Heart left ventricle (tissue), 13 donors: ENCODE measurements around the gene HERC6.

Source experiments
- POLR2A ChIP-seq, 2 donors: fragments of 450-650 bp; IDR thresholded peaks; one replicate each; pipeline ENCODE4 v1.6.1; 2017; ENCODE audit warnings: antibody characterized with exemption in 2 of 2, mild to moderate bottlenecking in 2 of 2, moderate library complexity in 2 of 2
- TF ChIP-seq, protein P1 (sequence below), 12 donors: fragments of 200-600 bp; sonication (generic) in 4 of 12; IDR thresholded peaks; one replicate each; pipeline versions ENCODE4 v1.5.0 to v1.8.0; 2018 to 2022; ENCODE audit warnings: antibody characterized with exemption in 12 of 12, mild to moderate bottlenecking in 5 of 12
- donor health status: ischemic (EF 13 %, LVEDD 7.1; RV severe dilation, severe dysfunction).
- donor health status: DM: no; HTN: yes; CAD: no.
- donor health status: DM: no; HTN: no; CAD: no.
- donor health status: ischemic (EF 25% LVEDD 6.9; RV normal size, moderate dysfunction).
- donor health status: ischemic (EF 25% LVEDD 5.7; RV mildly dilated, moderate dysfunction).
- donor health status: ischemic (EF 35%, LVEDD 5.7; RV mildly dilated, moderate dysfunction).
- donor health status: nonischemic (EF 11% LVEDD 7.7; RV severe dilation, severe dysfunction).
- donor health status: DM: yes; HTN: yes; CAD: no.
- donor health status: PGD.
- donor health status: ischemic (EF 29% LVEDD 5.4; RV normal size, mild dysfunction).
- donor health status: nonischemic (EF 23%, LVEDD 6.1; RV moderate dilation, normal function).

DNA sequence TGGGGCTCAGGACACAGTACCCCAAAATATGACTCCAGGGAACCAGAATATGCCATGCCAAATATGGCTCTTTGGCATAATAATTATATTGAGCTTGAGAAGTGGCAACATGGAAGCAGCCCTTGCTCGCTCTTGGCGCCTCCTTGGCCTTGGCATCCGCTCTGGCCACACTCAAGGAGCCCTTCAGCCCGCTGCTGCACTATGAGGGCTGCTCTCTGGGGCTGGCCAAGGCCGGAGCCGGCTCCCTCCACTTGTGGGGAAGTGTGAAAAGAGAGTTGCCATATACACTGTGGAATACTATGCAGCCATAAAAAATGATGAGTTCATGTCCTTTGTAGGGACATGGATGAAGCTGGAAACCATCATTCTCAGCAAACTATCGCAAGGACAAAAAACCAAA lies 18.4 kb upstream of the HERC6 start:
- TF ChIP-seq POLR2A (IDR thresholded peaks at IDR 0.05): no peak
- TF ChIP-seq, protein P1, sequence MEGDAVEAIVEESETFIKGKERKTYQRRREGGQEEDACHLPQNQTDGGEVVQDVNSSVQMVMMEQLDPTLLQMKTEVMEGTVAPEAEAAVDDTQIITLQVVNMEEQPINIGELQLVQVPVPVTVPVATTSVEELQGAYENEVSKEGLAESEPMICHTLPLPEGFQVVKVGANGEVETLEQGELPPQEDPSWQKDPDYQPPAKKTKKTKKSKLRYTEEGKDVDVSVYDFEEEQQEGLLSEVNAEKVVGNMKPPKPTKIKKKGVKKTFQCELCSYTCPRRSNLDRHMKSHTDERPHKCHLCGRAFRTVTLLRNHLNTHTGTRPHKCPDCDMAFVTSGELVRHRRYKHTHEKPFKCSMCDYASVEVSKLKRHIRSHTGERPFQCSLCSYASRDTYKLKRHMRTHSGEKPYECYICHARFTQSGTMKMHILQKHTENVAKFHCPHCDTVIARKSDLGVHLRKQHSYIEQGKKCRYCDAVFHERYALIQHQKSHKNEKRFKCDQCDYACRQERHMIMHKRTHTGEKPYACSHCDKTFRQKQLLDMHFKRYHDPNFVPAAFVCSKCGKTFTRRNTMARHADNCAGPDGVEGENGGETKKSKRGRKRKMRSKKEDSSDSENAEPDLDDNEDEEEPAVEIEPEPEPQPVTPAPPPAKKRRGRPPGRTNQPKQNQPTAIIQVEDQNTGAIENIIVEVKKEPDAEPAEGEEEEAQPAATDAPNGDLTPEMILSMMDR (IDR thresholded peaks at IDR 0.05): no peak
